ENCODE results near the gene TUBGCP6. TPM values are rescaled to one million over a fixed set of nuclear protein-coding genes. Genes with fewer than 3 reads are reported as not detected.
A peak's percentile ranks its signal among the peaks of the same experiment; 100 is the strongest.

TUBGCP6 gene
- total RNA-seq, 1 donor from 2014 or later: 32.2 TPM

GRCh38 chr22:50269970-50270665 is 25.3 kb upstream of the TUBGCP6 start, which contains the start of gene MAPK11:
MAPK11 (minus strand) TSS chr22:50270380; CDS start chr22:50270292, 88 bp downstream.
- Mint-ChIP-seq H3K4me1 (ENCODE audit: low read depth) (peaks cover 25% of the 10 kb centered on the region), H3K36me3 (ENCODE audit: low read depth) (peaks cover 6% of the 10 kb centered on the region), H3K9me3 (ENCODE audit: low read depth) (no peaks in the 10 kb centered on the region), H3K27ac (ENCODE audit: unreplicated experiment) (peak within 1 kb of the TSS; percentile 22), H3K27me3 (ENCODE audit: low read depth) (no peaks in the 10 kb centered on the region), H3K4me3 (ENCODE audit: unreplicated experiment) (peak within 1 kb of the TSS; percentile 64)
- TF ChIP-seq CTCF (IDR thresholded peaks at IDR 0.05): no peak
- no peak for DNase-seq (ENCODE audit: low spot score)

- Mint-ChIP-seq H3K4me1 (ENCODE audit: low read depth) (peaks cover 25% of the 10 kb centered on the region), H3K27me3 (ENCODE audit: low read depth) (no peaks in the 10 kb centered on the region), H3K27ac (ENCODE audit: unreplicated experiment) (no peak overlapping the region), H3K36me3 (ENCODE audit: low read depth) (peaks cover 3% of the 10 kb centered on the region), H3K9me3 (ENCODE audit: low read depth) (no peaks in the 10 kb centered on the region), H3K4me3 (ENCODE audit: unreplicated experiment) (peak overlapping the region; percentile 63)
- TF ChIP-seq CTCF (IDR thresholded peaks at IDR 0.05): no peak
- DNase-seq (ENCODE audit: low spot score): no peak
Measured at GRCh38 chr22:50269573-50269969, 24.7 kb upstream of the TUBGCP6 start.

GRCh38 chr22:50268655-50269113 is 23.9 kb upstream of the TUBGCP6 start:
- peak overlapping the region; percentile 2 for H3K4me3 Mint-ChIP-seq (ENCODE audit: unreplicated experiment)
- DNase-seq (ENCODE audit: low spot score): no peak
- no peaks in the 10 kb centered on the region for H3K27me3 Mint-ChIP-seq (ENCODE audit: low read depth)
- peaks cover 25% of the 10 kb centered on the region for H3K4me1 Mint-ChIP-seq (ENCODE audit: low read depth)
- no peaks in the 10 kb centered on the region for H3K36me3 Mint-ChIP-seq (ENCODE audit: low read depth)
- H3K9me3 Mint-ChIP-seq (ENCODE audit: low read depth): no peaks in the 10 kb centered on the region
- TF ChIP-seq CTCF (IDR thresholded peaks at IDR 0.05): no peak
- peak overlapping the region; percentile 66 for H3K27ac Mint-ChIP-seq (ENCODE audit: unreplicated experiment)

GRCh38 chr22:50267591-50268390 is 23.0 kb upstream of the TUBGCP6 start:
- TF ChIP-seq CTCF (IDR thresholded peaks at IDR 0.05): peak; percentile 55
- Mint-ChIP-seq H3K27ac (ENCODE audit: unreplicated experiment) (peak overlapping the region; percentile 66), H3K27me3 (ENCODE audit: low read depth) (no peaks in the 10 kb centered on the region), H3K9me3 (ENCODE audit: low read depth) (no peaks in the 10 kb centered on the region), H3K4me1 (ENCODE audit: low read depth) (peaks cover 25% of the 10 kb centered on the region), H3K36me3 (ENCODE audit: low read depth) (no peaks in the 10 kb centered on the region), H3K4me3 (ENCODE audit: unreplicated experiment) (peak overlapping the region; percentile 36)
- no peak for DNase-seq (ENCODE audit: low spot score)

- H3K27ac Mint-ChIP-seq (ENCODE audit: unreplicated experiment): no peak overlapping the region
- no peak for DNase-seq (ENCODE audit: low spot score)
- no peak overlapping the region for H3K4me3 Mint-ChIP-seq (ENCODE audit: unreplicated experiment)
- peaks cover 27% of the 10 kb centered on the region for H3K4me1 Mint-ChIP-seq (ENCODE audit: low read depth)
- TF ChIP-seq CTCF (IDR thresholded peaks at IDR 0.05): no peak
- no peaks in the 10 kb centered on the region for H3K36me3 Mint-ChIP-seq (ENCODE audit: low read depth)
- H3K27me3 Mint-ChIP-seq (ENCODE audit: low read depth): no peaks in the 10 kb centered on the region
- no peaks in the 10 kb centered on the region for H3K9me3 Mint-ChIP-seq (ENCODE audit: low read depth)
Measured at GRCh38 chr22:50266994-50267393, 22.2 kb upstream of the TUBGCP6 start.

All from chondrocyte (in vitro differentiated cells).